ENCODE results near the gene DEK.

- TF ChIP-seq CTCF (IDR thresholded peaks at IDR 0.05; ENCODE audit: low read depth, low read length, poor library complexity, severe bottlenecking) (no peak), EZH2phosphoT487 (IDR thresholded peaks at IDR 0.05; ENCODE audit: borderline replicate concordance, low read length) (no peak)
Measured at GRCh38 chr6:18244251-18244650, 20.1 kb downstream of the DEK start.

Measured in DOHH2 (cell line).